ENCODE data around the gene OGT.

- TF ChIP-seq CTCF (conservative IDR thresholded peaks at IDR 0.05), result no peak
- TF ChIP-seq EZH2 (IDR thresholded peaks at IDR 0.05; ENCODE audit: low read depth), result no peak
These were observed 76.3 kb downstream of the OGT start for GRCh38 chrX:71609095-71609750.
